Gastrocnemius medialis (tissue), 4 donors: ENCODE measurements around the gene ATP11A.

Experiments
- POLR2A ChIP-seq, 2 donors: fragments of 450-650 bp; IDR thresholded peaks; one replicate each; pipeline ENCODE4 v1.6.1; 2017; ENCODE audit warnings: antibody characterized with exemption in 2 of 2, mild to moderate bottlenecking in 2 of 2, moderate library complexity in 2 of 2
- TF ChIP-seq, protein P1 (sequence below), 5 experiments: fragments of 450-650 bp in 3 of 5; fragments of 200-600 bp in 2 of 5; sonication (generic) in 2 of 5; IDR thresholded peaks in 4 of 5; conservative IDR thresholded peaks in 1 of 5; 1 replicate in 4 of 5; 2 replicates in 1 of 5; pipeline ENCODE4 v1.5.1; 2016 to 2019; ENCODE audit warnings: antibody characterized with exemption in 5 of 5, mild to moderate bottlenecking in 3 of 5, moderate library complexity in 3 of 5

DNA sequence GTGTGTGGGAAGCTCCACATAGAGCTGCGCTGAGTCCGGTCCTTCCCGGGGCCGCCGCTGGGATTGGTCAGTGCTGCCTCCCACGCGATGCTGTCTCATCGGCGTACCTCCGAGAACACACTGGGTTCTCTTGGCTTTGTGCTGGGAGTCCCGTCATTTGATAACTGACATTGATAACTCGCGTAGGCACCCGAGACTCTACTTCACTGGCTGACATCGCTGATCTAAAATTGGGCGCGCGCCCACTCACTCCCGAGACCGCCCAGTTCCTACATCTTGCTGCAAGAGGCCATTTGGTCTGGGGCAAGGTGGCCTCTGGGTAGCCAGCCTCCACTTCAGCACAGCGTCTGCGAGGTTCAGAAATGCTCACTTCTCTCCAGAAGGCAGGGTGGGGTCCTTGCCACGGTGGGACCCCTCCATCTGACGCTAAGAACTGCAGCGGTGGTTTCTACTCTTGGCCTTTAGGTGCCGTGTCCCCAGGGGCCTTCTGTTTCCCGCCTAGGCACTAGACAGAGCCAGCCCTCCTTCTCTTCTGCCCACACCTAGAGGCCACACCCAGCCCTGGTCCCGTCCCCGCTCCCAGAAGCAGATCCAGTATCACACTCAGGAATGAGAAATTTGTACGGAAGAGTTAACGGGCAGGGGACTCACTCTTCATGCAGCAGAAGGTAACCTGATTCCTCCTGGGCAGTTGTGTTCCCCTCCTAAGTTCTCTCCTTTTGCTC, 40.7 kb upstream of the ATP11A start:
- TF ChIP-seq, protein P1, sequence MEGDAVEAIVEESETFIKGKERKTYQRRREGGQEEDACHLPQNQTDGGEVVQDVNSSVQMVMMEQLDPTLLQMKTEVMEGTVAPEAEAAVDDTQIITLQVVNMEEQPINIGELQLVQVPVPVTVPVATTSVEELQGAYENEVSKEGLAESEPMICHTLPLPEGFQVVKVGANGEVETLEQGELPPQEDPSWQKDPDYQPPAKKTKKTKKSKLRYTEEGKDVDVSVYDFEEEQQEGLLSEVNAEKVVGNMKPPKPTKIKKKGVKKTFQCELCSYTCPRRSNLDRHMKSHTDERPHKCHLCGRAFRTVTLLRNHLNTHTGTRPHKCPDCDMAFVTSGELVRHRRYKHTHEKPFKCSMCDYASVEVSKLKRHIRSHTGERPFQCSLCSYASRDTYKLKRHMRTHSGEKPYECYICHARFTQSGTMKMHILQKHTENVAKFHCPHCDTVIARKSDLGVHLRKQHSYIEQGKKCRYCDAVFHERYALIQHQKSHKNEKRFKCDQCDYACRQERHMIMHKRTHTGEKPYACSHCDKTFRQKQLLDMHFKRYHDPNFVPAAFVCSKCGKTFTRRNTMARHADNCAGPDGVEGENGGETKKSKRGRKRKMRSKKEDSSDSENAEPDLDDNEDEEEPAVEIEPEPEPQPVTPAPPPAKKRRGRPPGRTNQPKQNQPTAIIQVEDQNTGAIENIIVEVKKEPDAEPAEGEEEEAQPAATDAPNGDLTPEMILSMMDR (IDR thresholded peaks at IDR 0.05 in 4 of 5, conservative IDR thresholded peaks at IDR 0.05 in 1 of 5) = no peak
- TF ChIP-seq POLR2A (IDR thresholded peaks at IDR 0.05) = no peak
